HG02852 (cell line): ENCODE results near the gene NME9.
A peak's percentile ranks its signal among the peaks of the same experiment; 100 is the strongest.

Source experiments
- ATAC-seq: cut with Tn5 transposase; IDR thresholded peaks from one replicate; pipeline ENCODE4 v1.9.1; 2021; ENCODE audit warnings: mild to moderate bottlenecking, moderate library complexity; ENCODE audit not compliant: unreplicated experiment

Gene NME9

GRCh38 chr3:138336454-138336999, 6.9 kb upstream of the NME9 start:
- no peak for ATAC-seq

GRCh38 chr3:138334608-138335007, 5.0 kb upstream of the NME9 start:
- no peak for ATAC-seq

GRCh38 chr3:138332472-138333073, 2.9 kb upstream of the NME9 start:
- ATAC-seq, result no peak

- ATAC-seq, result no peak
Observed at GRCh38 chr3:138331143-138331894, 1.7 kb upstream of the NME9 start.

GRCh38 chr3:138329984-138330293, 288 bp upstream of the NME9 start:
- no peak for ATAC-seq

GRCh38 chr3:138328341-138328740, 1.3 kb downstream of the NME9 start:
- ATAC-seq, result no peak

GRCh38 chr3:138327831-138328230, 1.8 kb downstream of the NME9 start:
- ATAC-seq, result no peak

- ATAC-seq, result no peak
Observed at GRCh38 chr3:138326866-138327595, 2.6 kb downstream of the NME9 start.

- no peak for ATAC-seq
Observed at GRCh38 chr3:138325990-138326389, 3.7 kb downstream of the NME9 start.

GRCh38 chr3:138323971-138324370, 5.7 kb downstream of the NME9 start:
- no peak for ATAC-seq

GRCh38 chr3:138317687-138318086, 12.0 kb downstream of the NME9 start:
- ATAC-seq, result no peak

GRCh38 chr3:138314751-138315150, 14.9 kb downstream of the NME9 start:
- ATAC-seq, result no peak

- ATAC-seq, result no peak
Observed at GRCh38 chr3:138310494-138310893, 19.2 kb downstream of the NME9 start.

- ATAC-seq, result no peak
Observed at GRCh38 chr3:138308783-138309182, 20.9 kb downstream of the NME9 start.

- no peak for ATAC-seq
Observed at GRCh38 chr3:138307899-138308298, 21.8 kb downstream of the NME9 start.

GRCh38 chr3:138303474-138303873, 26.2 kb downstream of the NME9 start:
- no peak for ATAC-seq

- no peak for ATAC-seq
Observed at GRCh38 chr3:138300647-138301046, 29.0 kb downstream of the NME9 start.

GRCh38 chr3:138297876-138298275, 31.8 kb downstream of the NME9 start:
- ATAC-seq, result no peak

GRCh38 chr3:138297059-138297607, 32.5 kb downstream of the NME9 start:
- ATAC-seq, result peak; percentile 22

- ATAC-seq, result peak; percentile 62
Observed at GRCh38 chr3:138296639-138297038, 33.0 kb downstream of the NME9 start.

- ATAC-seq, result no peak
Observed at GRCh38 chr3:138289701-138290100, 40.0 kb downstream of the NME9 start.

GRCh38 chr3:138289260-138289659, 40.4 kb downstream of the NME9 start:
- no peak for ATAC-seq
